Epithelial cell of proximal tubule (primary cell): ENCODE measurements around the gene TERB2. TPM values are rescaled to one million over a fixed set of nuclear protein-coding genes. Genes with fewer than 3 reads are reported as not detected.

Experiments used
- DNase-seq: peaks from one replicate; pipeline ENCODE4 v3.0.0-alpha.2; 2011; ENCODE audit warnings: low read depth
- H3K4me3 ChIP-seq: 2 replicates; pipeline ENCODE4 v1.5.1; 2011; ENCODE audit warnings: low read depth, mild to moderate bottlenecking, low read length
- CTCF ChIP-seq: conservative IDR thresholded peaks from 2 replicates; pipeline ENCODE4 v1.5.1; 2012; ENCODE audit warnings: low read depth, mild to moderate bottlenecking, low read length
- total RNA-seq: library from RNA; depleted of rRNA; stranded (reverse); fragments of >200 nt; gene quantifications from 2 replicates; pipeline ENCODE4 v1.2.3, GENCODE V29; 2015

TERB2 gene
- total RNA-seq, 1 donor from 2014 or later, result not detected

- no peak for TF ChIP-seq CTCF
Measured at GRCh38 chr15:45026651-45027190, 70.2 kb downstream of the TERB2 start.

GRCh38 chr15:45027220-45027619 lies 70.7 kb downstream of the TERB2 start:
- H3K4me3 ChIP-seq, result peak overlapping the region; percentile 25
- no peak for DNase-seq
- TF ChIP-seq CTCF, result no peak

More at GRCh38 chr15:45026651-45027190, 70.2 kb downstream of the TERB2 start:
- peak overlapping the region; percentile 25 for H3K4me3 ChIP-seq
- DNase-seq, result no peak

Other genes starting within 250 kb of the TERB2 start
- not detected in 2 replicates for gene PATL2, start 245.4 kb upstream of the TERB2 start, total RNA-seq
- gene B2M, start 245.2 kb upstream of the TERB2 start, total RNA-seq, result 648 and 1,011 TPM in 2 replicates
- gene TRIM69, start 220.2 kb upstream of the TERB2 start, total RNA-seq, result 7.7 and 10.9 TPM in 2 replicates
- 32.7 and 36.2 TPM in 2 replicates for gene SORD, start 66.5 kb downstream of the TERB2 start, total RNA-seq
- not detected in 2 replicates for gene DUOX2, start 157.5 kb downstream of the TERB2 start, total RNA-seq
- not detected in 2 replicates for gene DUOXA2, start 157.6 kb downstream of the TERB2 start, total RNA-seq
- 0.46 TPM in 1 of 2 replicates, not detected in the other for gene DUOXA1, start 173.2 kb downstream of the TERB2 start, total RNA-seq
- 0.12 and 0.22 TPM in 2 replicates for gene DUOX1, start 173.3 kb downstream of the TERB2 start, total RNA-seq
- gene SHF, start 231.3 kb downstream of the TERB2 start, total RNA-seq, result 0.80 and 1.1 TPM in 2 replicates